LNCAP (cell line): ENCODE data around the gene GRB2.

Experiments
- CTCF ChIP-seq: fragments of 450-650 bp; IDR thresholded peaks from 2 replicates; pipeline ENCODE4 v1.5.1; 2017; ENCODE audit warnings: mild to moderate bottlenecking

GRB2 gene

GRCh38 chr17:75396796-75397195 is 8.7 kb downstream of the GRB2 start:
- no peak for TF ChIP-seq CTCF

GRCh38 chr17:75396025-75396424 is 9.5 kb downstream of the GRB2 start:
- no peak for TF ChIP-seq CTCF

GRCh38 chr17:75394332-75394918 is 11.1 kb downstream of the GRB2 start:
- no peak for TF ChIP-seq CTCF

GRCh38 chr17:75393523-75394331 is 11.8 kb downstream of the GRB2 start:
- TF ChIP-seq CTCF: no peak

- TF ChIP-seq CTCF: no peak
Measured at GRCh38 chr17:75392559-75392958, 12.9 kb downstream of the GRB2 start.

- TF ChIP-seq CTCF: no peak
Measured at GRCh38 chr17:75390982-75391381, 14.5 kb downstream of the GRB2 start.

- no peak for TF ChIP-seq CTCF
Measured at GRCh38 chr17:75388476-75389030, 16.9 kb downstream of the GRB2 start.
